Central memory CD8-positive, alpha-beta T cell (primary cell): ENCODE measurements around the gene STAT3.
A peak's percentile ranks its signal among the peaks of the same experiment; 100 is the strongest.
"Not testable (repeated sequence)": the region's sequence is repeated elsewhere in the genome, so short reads cannot be mapped to it uniquely, and the experiment has no call there.

Experiments
- ATAC-seq: fragments of 150-1000 bp; cut with Tn5 transposase; replicated peaks from 2 replicates; pipeline ENCODE4 v1.10.0; 2022; ENCODE audit warnings: mild to moderate bottlenecking, moderate FRiP score, moderate number of reproducible peaks; ENCODE audit not compliant: poor library complexity, severe bottlenecking; ENCODE audit errors: extremely low read depth
- DNase-seq, 2 donors: peaks; one replicate each; pipeline ENCODE4 v3.0.0; 2021; ENCODE audit warnings: low spot score in 2 of 2
- H3K27ac Mint-ChIP-seq: one replicate; pipeline ENCODE4 v1.8.0; 2022; ENCODE audit warnings: low read depth, mild to moderate bottlenecking, moderate library complexity, mixed read lengths
- H3K27me3 Mint-ChIP-seq: one replicate; pipeline ENCODE4 v1.8.0; 2022; ENCODE audit warnings: mixed read lengths
- H3K36me3 Mint-ChIP-seq: one replicate; pipeline ENCODE4 v1.8.0; 2022; ENCODE audit warnings: mild to moderate bottlenecking, moderate library complexity, mixed read lengths; ENCODE audit not compliant: insufficient read depth
- H3K4me1 Mint-ChIP-seq: one replicate; pipeline ENCODE4 v1.8.0; 2022; ENCODE audit warnings: mixed read lengths
- H3K4me3 Mint-ChIP-seq: one replicate; pipeline ENCODE4 v1.8.0; 2022; ENCODE audit warnings: mild to moderate bottlenecking, moderate library complexity, mixed read lengths
- H3K9me3 Mint-ChIP-seq: one replicate; pipeline ENCODE4 v1.8.0; 2022; ENCODE audit warnings: mixed read lengths

Gene STAT3

GRCh38 chr17:42404326-42405055 lies 16.2 kb upstream of the STAT3 start:
- Mint-ChIP-seq H3K4me3 (no peak overlapping the region), H3K9me3 (no peaks in the 10 kb centered on the region), H3K4me1 (peaks cover 16% of the 10 kb centered on the region), H3K27me3 (no peaks in the 10 kb centered on the region), H3K27ac (no peak overlapping the region), H3K36me3 (no peaks in the 10 kb centered on the region)
- no peak for ATAC-seq
- DNase-seq = no peak

DNA sequence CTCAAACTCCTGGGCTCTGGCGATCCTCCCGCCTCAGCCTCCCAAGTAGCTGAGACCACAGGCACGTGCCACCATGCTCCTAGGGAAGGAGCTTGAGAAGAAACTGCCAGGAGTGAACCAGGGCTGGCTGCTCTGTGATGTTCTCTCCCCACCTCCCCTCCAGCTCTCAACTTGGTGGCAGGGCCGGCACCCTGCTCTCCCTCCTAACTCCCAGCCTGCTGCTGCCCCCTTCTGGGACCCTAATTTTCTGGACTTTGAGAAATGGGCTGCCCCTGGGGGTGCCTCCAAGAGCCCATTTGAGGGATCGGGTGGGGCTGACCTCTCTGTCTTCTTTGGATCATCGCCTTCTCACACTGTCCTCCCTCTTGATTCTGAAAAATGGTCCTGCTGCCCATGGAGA lies 14.9 kb upstream of the STAT3 start:
- H3K27me3 Mint-ChIP-seq = no peaks in the 10 kb centered on the region
- H3K27ac Mint-ChIP-seq = no peak overlapping the region
- no peak overlapping the region for H3K4me3 Mint-ChIP-seq
- no peaks in the 10 kb centered on the region for H3K9me3 Mint-ChIP-seq
- no peak for ATAC-seq
- H3K36me3 Mint-ChIP-seq = no peaks in the 10 kb centered on the region
- H3K4me1 Mint-ChIP-seq = peaks cover 16% of the 10 kb centered on the region
- DNase-seq = no peak

DNA sequence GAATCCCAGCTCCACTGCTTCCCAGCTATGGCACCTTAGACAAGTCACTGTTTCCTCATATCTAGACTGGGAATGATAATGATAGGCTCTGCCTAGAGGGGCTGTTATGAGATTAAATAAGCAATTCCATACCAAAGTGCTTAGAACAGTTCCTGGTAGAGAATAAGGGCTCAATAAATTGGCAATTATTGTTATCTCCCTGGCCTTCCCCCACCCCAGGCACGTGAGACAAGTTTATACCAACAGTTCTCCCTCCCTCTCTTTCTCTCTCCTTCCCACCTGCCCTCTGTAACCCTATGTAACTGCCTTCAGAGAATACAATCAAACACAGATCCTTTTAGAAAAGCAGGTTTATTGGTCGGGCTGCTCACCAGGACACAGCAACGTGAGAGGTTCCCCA lies 13.9 kb upstream of the STAT3 start:
- ATAC-seq (no peak), DNase-seq (no peak)
- Mint-ChIP-seq H3K27ac (no peak overlapping the region), H3K36me3 (no peaks in the 10 kb centered on the region), H3K9me3 (no peaks in the 10 kb centered on the region), H3K4me3 (no peak overlapping the region), H3K27me3 (no peaks in the 10 kb centered on the region), H3K4me1 (peaks cover 10% of the 10 kb centered on the region)

- not testable (repeated sequence) for H3K9me3 Mint-ChIP-seq, H3K36me3 Mint-ChIP-seq, H3K27ac Mint-ChIP-seq, H3K4me1 Mint-ChIP-seq, ATAC-seq, H3K27me3 Mint-ChIP-seq, H3K4me3 Mint-ChIP-seq, DNase-seq
These were observed 12.7 kb upstream of the STAT3 start for GRCh38 chr17:42400844-42401375.

GRCh38 chr17:42399948-42400843 lies 12.0 kb upstream of the STAT3 start:
- DNase-seq (no peak), ATAC-seq (no peak)
- H3K36me3 Mint-ChIP-seq = no peaks in the 10 kb centered on the region
- no peaks in the 10 kb centered on the region for H3K9me3 Mint-ChIP-seq
- H3K27ac Mint-ChIP-seq = no peak overlapping the region
- no peak overlapping the region for H3K4me3 Mint-ChIP-seq
- no peaks in the 10 kb centered on the region for H3K27me3 Mint-ChIP-seq
- peaks cover 10% of the 10 kb centered on the region for H3K4me1 Mint-ChIP-seq

DNA sequence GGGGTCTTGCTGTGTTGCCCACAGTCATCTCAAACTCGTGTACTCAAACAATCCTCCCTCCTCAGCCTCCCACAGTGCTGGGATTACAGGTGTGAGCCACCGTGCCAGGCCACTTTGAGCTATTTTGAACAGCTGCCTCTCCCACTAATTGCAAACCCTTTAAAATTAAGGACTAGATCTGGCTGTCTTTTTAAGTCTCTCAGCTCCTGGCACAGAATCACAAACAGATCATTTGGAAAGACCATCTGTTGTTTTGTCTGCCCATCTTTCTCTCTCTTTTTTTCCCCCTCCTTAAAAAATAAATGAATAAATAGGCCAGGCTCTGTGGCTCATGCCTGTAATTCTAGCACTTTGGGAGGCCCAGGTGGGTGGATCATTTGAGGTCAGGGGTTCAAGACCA lies 10.9 kb upstream of the STAT3 start:
- ATAC-seq (no peak), DNase-seq (no peak)
- Mint-ChIP-seq H3K36me3 (no peaks in the 10 kb centered on the region), H3K27ac (no peak overlapping the region), H3K4me1 (peaks cover 10% of the 10 kb centered on the region), H3K4me3 (no peak overlapping the region), H3K27me3 (no peaks in the 10 kb centered on the region), H3K9me3 (no peaks in the 10 kb centered on the region)

GRCh38 chr17:42395601-42396000 lies 7.4 kb upstream of the STAT3 start:
- ATAC-seq, H3K4me1 Mint-ChIP-seq, H3K36me3 Mint-ChIP-seq, H3K27me3 Mint-ChIP-seq, H3K4me3 Mint-ChIP-seq, H3K27ac Mint-ChIP-seq, DNase-seq, H3K9me3 Mint-ChIP-seq: not testable (repeated sequence)

DNA sequence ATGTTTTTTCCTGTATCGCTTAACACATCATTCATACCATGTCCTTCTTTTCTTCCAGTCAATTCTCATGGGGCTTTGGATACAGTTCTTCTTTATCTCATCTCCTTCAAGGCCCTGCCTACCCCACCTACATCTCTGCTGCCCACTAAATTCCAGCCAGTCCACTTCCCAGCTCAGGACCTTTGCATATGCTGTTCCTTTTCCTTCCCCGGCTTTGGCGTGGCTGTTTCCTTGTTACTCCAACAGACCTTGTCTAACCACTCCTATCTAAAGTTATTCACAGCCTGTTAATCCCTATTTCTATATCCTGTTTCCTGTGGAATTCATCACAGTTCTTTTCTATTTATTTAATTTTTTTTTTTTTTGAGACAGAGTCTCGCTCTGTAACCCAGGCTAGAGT lies 6.6 kb upstream of the STAT3 start:
- Mint-ChIP-seq H3K9me3 (no peaks in the 10 kb centered on the region), H3K27ac (no peak overlapping the region), H3K36me3 (no peaks in the 10 kb centered on the region), H3K4me3 (no peak overlapping the region), H3K27me3 (no peaks in the 10 kb centered on the region), H3K4me1 (peaks cover 8% of the 10 kb centered on the region)
- ATAC-seq (no peak), DNase-seq (no peak)

GRCh38 chr17:42392692-42393415 lies 4.6 kb upstream of the STAT3 start:
- H3K36me3 Mint-ChIP-seq = peaks cover 16% of the 10 kb centered on the region
- no peaks in the 10 kb centered on the region for H3K27me3 Mint-ChIP-seq
- DNase-seq (no peak), ATAC-seq (no peak)
- H3K4me1 Mint-ChIP-seq = peaks cover 16% of the 10 kb centered on the region
- no peak overlapping the region for H3K4me3 Mint-ChIP-seq
- H3K9me3 Mint-ChIP-seq = no peaks in the 10 kb centered on the region
- peak overlapping the region; percentile 11 for H3K27ac Mint-ChIP-seq

- not testable (repeated sequence) for H3K9me3 Mint-ChIP-seq, ATAC-seq, DNase-seq, H3K27ac Mint-ChIP-seq, H3K4me3 Mint-ChIP-seq, H3K27me3 Mint-ChIP-seq
- H3K4me1 Mint-ChIP-seq = peaks cover 27% of the 10 kb centered on the region
- peaks cover 22% of the 10 kb centered on the region for H3K36me3 Mint-ChIP-seq
These were observed 3.2 kb upstream of the STAT3 start for GRCh38 chr17:42391439-42391838.

DNA sequence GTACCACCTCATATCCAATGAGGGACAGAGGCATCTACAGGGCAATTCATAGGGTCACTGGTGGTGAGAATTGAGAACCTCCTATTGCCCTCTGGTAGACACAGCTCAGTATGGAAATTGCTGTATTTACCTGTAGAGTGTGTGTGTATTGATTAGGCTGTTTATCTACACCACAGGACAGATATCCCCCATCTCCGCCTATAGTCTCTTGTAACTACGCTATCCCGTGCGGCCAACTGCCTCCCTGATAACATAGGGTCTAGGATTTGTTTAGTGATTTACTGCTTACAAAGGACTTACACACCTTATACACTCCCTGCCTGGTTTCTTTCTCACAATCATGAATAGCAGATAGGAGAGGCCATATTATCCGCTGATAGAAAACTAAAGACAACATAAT lies 1.7 kb upstream of the STAT3 start:
- no peaks in the 10 kb centered on the region for H3K27me3 Mint-ChIP-seq
- H3K4me1 Mint-ChIP-seq = peaks cover 36% of the 10 kb centered on the region
- peak overlapping the region; percentile 99 for H3K27ac Mint-ChIP-seq
- peak overlapping the region; percentile 98 for H3K4me3 Mint-ChIP-seq
- DNase-seq = no peak
- no peak for ATAC-seq
- peaks cover 24% of the 10 kb centered on the region for H3K36me3 Mint-ChIP-seq
- no peaks in the 10 kb centered on the region for H3K9me3 Mint-ChIP-seq

- no peak for ATAC-seq
- Mint-ChIP-seq H3K9me3 (no peaks in the 10 kb centered on the region), H3K4me1 (peaks cover 39% of the 10 kb centered on the region), H3K27ac (peak overlapping the region; percentile 99), H3K4me3 (peak overlapping the region; percentile 98), H3K27me3 (no peaks in the 10 kb centered on the region), H3K36me3 (peaks cover 26% of the 10 kb centered on the region)
- no peak for DNase-seq
These were observed 834 bp upstream of the STAT3 start for GRCh38 chr17:42389135-42389417.
